Colonic mucosa (tissue), 4 donors: Measurements from ENCODE around the gene COL27A1. TPM values are rescaled to one million over a fixed set of nuclear protein-coding genes. Genes with fewer than 3 reads are reported as not detected.

Source experiments
- DNase-seq: peaks from one replicate; pipeline ENCODE4 v3.0.0-alpha.2; 2020
- H3K27ac ChIP-seq: fragments of 200-600 bp; one replicate; pipeline ENCODE4 v1.8.0; 2021
- H3K27me3 ChIP-seq: fragments of 200-600 bp; one replicate; pipeline ENCODE4 v1.8.0; 2021
- H3K36me3 ChIP-seq: fragments of 200-600 bp; one replicate; pipeline ENCODE4 v1.8.0; 2021
- H3K4me1 ChIP-seq: fragments of 200-600 bp; one replicate; pipeline ENCODE4 v1.8.0; 2021; ENCODE audit warnings: mild to moderate bottlenecking
- H3K4me3 ChIP-seq: fragments of 200-600 bp; one replicate; pipeline ENCODE4 v1.8.0; 2021
- H3K9ac ChIP-seq, 2 donors: one replicate each; pipeline ENCODE4 v1.7.0; 2013; ENCODE audit warnings: control low read depth in 2 of 2, low read depth in 2 of 2, low read length in 2 of 2
- H3K9me3 ChIP-seq: fragments of 200-600 bp; one replicate; pipeline ENCODE4 v1.8.0; 2021
- CTCF ChIP-seq: fragments of 200-600 bp; IDR thresholded peaks from one replicate; pipeline ENCODE4 v1.8.0; 2022; ENCODE audit warnings: antibody characterized with exemption, mild to moderate bottlenecking
- intact Hi-C: fragments of 100-400 bp; cut with DNase I; formaldehyde crosslinking; loops from one replicate; pipeline ENCODE4 v1.14.1; 2022
- total RNA-seq, 2 donors: library from RNA; stranded (reverse); fragmentation: NEBNext Ultra II Directional in 1 of 2; extraction: Animal tissue kit (Norgen Biotek cat#: 25700) in 1 of 2; gene quantifications; one replicate each; pipeline ENCODE4 v1.2.1, GENCODE V29; 2021
- donor health status: healthy.
- donor health status: DM: no; HTN: no; CAD: no.
- donor health status: DM: no; HTN: no; CAD: no.

Gene COL27A1
- total RNA-seq, 2 donors from 2014 or later: 2.9 to 4.2 TPM

- no peak overlapping the region for H3K27ac ChIP-seq
- intact Hi-C loops: no loop called here
- no peak for TF ChIP-seq CTCF
- H3K4me1 ChIP-seq: no peaks in the 10 kb centered on the region
- DNase-seq: no peak
- no peaks in the 10 kb centered on the region for H3K27me3 ChIP-seq
- no peaks in the 10 kb centered on the region for H3K9me3 ChIP-seq
- H3K4me3 ChIP-seq: no peak overlapping the region
- H3K36me3 ChIP-seq: no peaks in the 10 kb centered on the region
- no peak overlapping the region for H3K9ac ChIP-seq
These were observed 102.9 kb downstream of the COL27A1 start for GRCh38 chr9:114258218-114258617.

- Histone ChIP-seq H3K4me3 (no peak overlapping the region), H3K27ac (no peak overlapping the region), H3K9me3 (no peaks in the 10 kb centered on the region), H3K9ac (no peak overlapping the region), H3K4me1 (no peaks in the 10 kb centered on the region), H3K36me3 (no peaks in the 10 kb centered on the region), H3K27me3 (no peaks in the 10 kb centered on the region)
- intact Hi-C loops: no loop called here
- no peak for TF ChIP-seq CTCF
- no peak for DNase-seq
These were observed 103.8 kb downstream of the COL27A1 start for GRCh38 chr9:114258866-114259797.

GRCh38 chr9:114259798-114260523 lies 104.6 kb downstream of the COL27A1 start:
- Histone ChIP-seq H3K9me3 (no peaks in the 10 kb centered on the region), H3K36me3 (no peaks in the 10 kb centered on the region), H3K27me3 (no peaks in the 10 kb centered on the region), H3K4me3 (no peak overlapping the region), H3K9ac (no peak overlapping the region), H3K4me1 (no peaks in the 10 kb centered on the region), H3K27ac (no peak overlapping the region)
- no peak for DNase-seq
- intact Hi-C loops: no loop called here
- TF ChIP-seq CTCF: no peak

- H3K4me1 ChIP-seq: no peaks in the 10 kb centered on the region
- no peak overlapping the region for H3K4me3 ChIP-seq
- H3K9me3 ChIP-seq: no peaks in the 10 kb centered on the region
- peak overlapping the region in 1 of 2 donors; percentile 24 for H3K9ac ChIP-seq
- H3K27ac ChIP-seq: no peak overlapping the region
- DNase-seq: no peak
- intact Hi-C loops: no loop called here
- no peak for TF ChIP-seq CTCF
- no peaks in the 10 kb centered on the region for H3K36me3 ChIP-seq
- H3K27me3 ChIP-seq: no peaks in the 10 kb centered on the region
These were observed 105.7 kb downstream of the COL27A1 start for GRCh38 chr9:114261026-114261425.

- Histone ChIP-seq H3K4me1 (no peaks in the 10 kb centered on the region), H3K27me3 (no peaks in the 10 kb centered on the region), H3K4me3 (no peak overlapping the region), H3K9ac (no peak overlapping the region), H3K36me3 (no peaks in the 10 kb centered on the region), H3K9me3 (no peaks in the 10 kb centered on the region), H3K27ac (no peak overlapping the region)
- intact Hi-C loops: no loop called here
- no peak for TF ChIP-seq CTCF
- no peak for DNase-seq
These were observed 106.7 kb downstream of the COL27A1 start for GRCh38 chr9:114261987-114262386.
